Amniotic stem cell (primary cell): ENCODE results near the gene NFKBIE.

Experiments used
- DNase-seq: peaks from one replicate; lab custom pipeline; 2025; lab: John Stamatoyannopoulos, UW

Gene NFKBIE

GRCh38 chr6:44297063-44298038 lies 32.0 kb upstream of the NFKBIE start:
- no peak for DNase-seq

- no peak for DNase-seq
Observed at GRCh38 chr6:44294832-44295791, 29.8 kb upstream of the NFKBIE start.

- DNase-seq, result no peak
Observed at GRCh38 chr6:44292661-44293365, 27.5 kb upstream of the NFKBIE start.

- no peak for DNase-seq
Observed at GRCh38 chr6:44291841-44292240, 26.5 kb upstream of the NFKBIE start.

- no peak for DNase-seq
Observed at GRCh38 chr6:44289726-44290260, 24.4 kb upstream of the NFKBIE start.

GRCh38 chr6:44286747-44287146 lies 21.4 kb upstream of the NFKBIE start:
- DNase-seq, result no peak

GRCh38 chr6:44286285-44286565 lies 20.9 kb upstream of the NFKBIE start:
- DNase-seq, result no peak

- no peak for DNase-seq
Observed at GRCh38 chr6:44285552-44286284, 20.4 kb upstream of the NFKBIE start.

- DNase-seq, result no peak
Observed at GRCh38 chr6:44284867-44285266, 19.5 kb upstream of the NFKBIE start.

GRCh38 chr6:44284121-44284520 lies 18.8 kb upstream of the NFKBIE start:
- no peak for DNase-seq

GRCh38 chr6:44278774-44279697 lies 13.7 kb upstream of the NFKBIE start:
- DNase-seq, result no peak

- DNase-seq, result no peak
Observed at GRCh38 chr6:44278315-44278714, 13.0 kb upstream of the NFKBIE start.

GRCh38 chr6:44277763-44278162 lies 12.4 kb upstream of the NFKBIE start:
- no peak for DNase-seq

- no peak for DNase-seq
Observed at GRCh38 chr6:44276667-44277640, 11.6 kb upstream of the NFKBIE start.

- no peak for DNase-seq
Observed at GRCh38 chr6:44275749-44276648, 10.6 kb upstream of the NFKBIE start.

- DNase-seq, result no peak
Observed at GRCh38 chr6:44275271-44275748, 10.0 kb upstream of the NFKBIE start.

- DNase-seq, result no peak
Observed at GRCh38 chr6:44273617-44274016, 8.3 kb upstream of the NFKBIE start.
